ENCODE results near the gene NTMT1. TPM values are rescaled to one million over a fixed set of nuclear protein-coding genes. Genes with fewer than 3 reads are reported as not detected.

The NTMT1 gene
- total and polyA plus RNA-seq, 9 of the 15 experiments (the other 6 are each of a cell fraction or from before 2014, with no cell fraction given), result 42.1 to 116 (median 74.7) TPM

GRCh38 chr9:129679537-129679936, 53.6 kb downstream of the NTMT1 start:
- Histone ChIP-seq H3K9ac (ENCODE audit: insufficient read depth in 1 of 2, low read depth in 2 of 2, low read length in 2 of 2) (peak overlapping the region in 1 of 2 experiments; percentile 2; a peak in 2 of 4 replicates), H3K4me3 (no peak overlapping the region), H4K20me1 (replicated peaks; ENCODE audit: control insufficient read depth, insufficient read depth, low read length) (peaks cover 34% of the 10 kb centered on the region), H3K9me1 (ENCODE audit: control insufficient read depth, insufficient read depth, low read length) (no peaks in the 10 kb centered on the region), H2AFZ (ENCODE audit: low read depth, low read length) (no peak overlapping the region), H3K27ac (ENCODE audit: extremely low read depth, low read depth, low read length) (no peak overlapping the region), H3K4me1 (replicated peaks in 1 of 2; ENCODE audit: control insufficient read depth in 2 of 2, insufficient read depth in 2 of 2, low read length in 2 of 2) (peaks cover 0 to 44% of the 10 kb centered on the region in 2 experiments; a peak in 3 of 5 replicates), H3K27me3 (ENCODE audit: control insufficient read depth in 2 of 2, insufficient read depth in 2 of 2, low read length in 2 of 2) (peaks cover 43 to 69% of the 10 kb centered on the region in 2 experiments), H3K4me2 (ENCODE audit: insufficient read depth, low read length) (no peak overlapping the region), H3K79me2 (ENCODE audit: control insufficient read depth, insufficient read depth, low read length) (no peaks in the 10 kb centered on the region), H3K36me3 (ENCODE audit: control insufficient read depth, insufficient read depth, low read length) (no peaks in the 10 kb centered on the region), H3K9me3 (replicated peaks; ENCODE audit: control insufficient read depth, insufficient read depth, low read depth, low read length) (peaks cover 2% of the 10 kb centered on the region; the same call in 1 of the 2 replicates)
- DNase-seq (ENCODE audit: extremely low read depth in 1 of 4, low spot score in 3 of 4) (no peak), FAIRE-seq (no peak), ATAC-seq (no peak)
- no TSS peak for BruUV-seq (replicated peaks)
- TF ChIP-seq POLR2G (IDR thresholded peaks at IDR 0.05; ENCODE audit: low read depth, low read length), result peak; percentile 37; the same call in 1 of the 2 replicates
- TF ChIP-seq ZBTB9 (CRISPR knock-in tag; IDR thresholded peaks at IDR 0.05), result no peak
- TF ChIP-seq, protein P1, sequence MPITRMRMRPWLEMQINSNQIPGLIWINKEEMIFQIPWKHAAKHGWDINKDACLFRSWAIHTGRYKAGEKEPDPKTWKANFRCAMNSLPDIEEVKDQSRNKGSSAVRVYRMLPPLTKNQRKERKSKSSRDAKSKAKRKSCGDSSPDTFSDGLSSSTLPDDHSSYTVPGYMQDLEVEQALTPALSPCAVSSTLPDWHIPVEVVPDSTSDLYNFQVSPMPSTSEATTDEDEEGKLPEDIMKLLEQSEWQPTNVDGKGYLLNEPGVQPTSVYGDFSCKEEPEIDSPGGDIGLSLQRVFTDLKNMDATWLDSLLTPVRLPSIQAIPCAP (CRISPR knock-in tag; IDR thresholded peaks at IDR 0.05; ENCODE audit: borderline replicate concordance), result no peak
- no peak for TF ChIP-seq RBM15 (IDR thresholded peaks at IDR 0.05; ENCODE audit: insufficient read depth, low read length)
- no peak for TF ChIP-seq ZNF766 (CRISPR knock-in tag; conservative IDR thresholded peaks at IDR 0.05)
- peak; percentile 6 for TF ChIP-seq HMGN3 (IDR thresholded peaks at IDR 0.05; ENCODE audit: borderline replicate concordance, extremely low read depth, insufficient read length, low read depth, low read length)
- no peak for TF ChIP-seq SIRT6 (IDR thresholded peaks at IDR 0.05; ENCODE audit: low read depth, low read length)
- TF ChIP-seq KLF10 (CRISPR knock-in tag; IDR thresholded peaks at IDR 0.05), result no peak
- no peak for TF ChIP-seq ESRRA (IDR thresholded peaks at IDR 0.05; ENCODE audit: borderline replicate concordance, low read depth)
- in situ Hi-C loops (cut with MboI), result loop anchor here (10.0 kb wide), 1 partner anchor 1465 kb away; no protein-coding TSS in a partner anchor
- ChIA-PET CTCF (ENCODE audit: low intra/inter-chr PET ratio) (no interaction called here), POLR2A (interaction anchor here (0.7 to 1.8 kb wide), 3 partner anchors 8 to 1338 kb away, joined by 3 to 5 read pairs (median 4); no protein-coding TSS in a partner anchor)
- 5% methylated on average over 9 of the region's 9 CpGs for WGBS (ENCODE audit: insufficient coverage, low coverage, missing lambda C conversion rate)
- intact Hi-C loops (cut with micrococcal nuclease), result loop anchor here (10.0 kb wide), 1 partner anchor 985 kb away; no protein-coding TSS in a partner anchor

Measured in K562 (cell line).